SK-N-SH (cell line): Measurements from ENCODE around the gene PXDC1. TPM values are rescaled to one million over a fixed set of nuclear protein-coding genes. Genes with fewer than 3 reads are reported as not detected.

Source experiments
- CTCF ChIA-PET: fragments of 300-600, 350-600 bp; formaldehyde crosslinking; extraction: SDS; loops from one replicate; lab custom pipeline; 2021; lab: Yijun Ruan, JAX
- POLR2A ChIA-PET: fragments of 350-600 bp; sonication (Branson Sonifier 250); formaldehyde crosslinking; extraction: SDS; loops from one replicate; lab custom pipeline; 2020; ENCODE audit warnings: antibody characterized with exemption, inconsistent platforms; lab: Yijun Ruan, JAX
- DNase-seq: peaks from one replicate; pipeline ENCODE4 v3.0.0; 2012
- H2AFZ ChIP-seq: fragments of 200-600 bp; sonication (generic); 2 replicates; pipeline ENCODE4 v1.8.1; 2016; ENCODE audit warnings: antibody characterized with exemption, mild to moderate bottlenecking, low read depth
- H3F3A ChIP-seq: fragments of 200-600 bp; sonication (generic); replicated peaks from 2 replicates; pipeline ENCODE3; 2016; ENCODE audit warnings: antibody characterized with exemption, mild to moderate bottlenecking; ENCODE audit not compliant: insufficient read depth
- H3K27ac ChIP-seq, 2 experiments: fragments of 200-500 bp in 1 of 2; fragments of 200-600 bp in 1 of 2; sonication (Bioruptor generic) in 1 of 2; sonication (generic), shearing (Covaris generic) in 1 of 2; 2 replicates each; pipeline versions ENCODE4 v1.5.1 to v1.6.1; 2014 to 2016; ENCODE audit warnings: low read depth in 2 of 2, inconsistent platforms in 1 of 2, low read length in 1 of 2, mild to moderate bottlenecking in 1 of 2, mixed read lengths in 1 of 2
- H3K27me3 ChIP-seq: fragments of 200-600 bp; sonication (generic), shearing (Covaris generic); 2 replicates; pipeline ENCODE4 v1.6.1; 2016; ENCODE audit warnings: mixed run types; ENCODE audit not compliant: insufficient read depth
- H3K36me3 ChIP-seq, 2 experiments: fragments of 200-500 bp in 1 of 2; fragments of 200-600 bp in 1 of 2; sonication (Bioruptor generic) in 1 of 2; sonication (generic) in 1 of 2; replicated peaks in 1 of 2; 2 replicates each; pipeline versions ENCODE3 to v1.5.1; 2014 to 2016; ENCODE audit warnings: low read length in 1 of 2, mild to moderate bottlenecking in 1 of 2; ENCODE audit not compliant: insufficient read depth in 2 of 2, control insufficient read depth in 1 of 2
- H3K4me1 ChIP-seq, 2 experiments: fragments of 200-500 bp in 1 of 2; fragments of 200-600 bp in 1 of 2; sonication (Bioruptor generic) in 1 of 2; sonication (generic), shearing (Covaris generic) in 1 of 2; 2 replicates each; pipeline versions ENCODE4 v1.5.1 to v1.6.1; 2014 to 2016; ENCODE audit warnings: low read depth in 1 of 2, low read length in 1 of 2, mixed run types in 1 of 2; ENCODE audit not compliant: insufficient read depth in 2 of 2, control insufficient read depth in 1 of 2
- H3K4me2 ChIP-seq: fragments of 200-600 bp; sonication (generic), shearing (Covaris generic); 2 replicates; pipeline ENCODE4 v1.6.1; 2017; ENCODE audit warnings: mixed run types
- H3K4me3 ChIP-seq, 2 experiments: fragments of 200-500 bp in 1 of 2; fragments of 200-600 bp in 1 of 2; sonication (Bioruptor generic) in 1 of 2; sonication (generic), shearing (Covaris generic) in 1 of 2; 2 replicates each; pipeline versions ENCODE4 v1.5.1 to v1.8.1; 2014 to 2016; ENCODE audit warnings: low read depth in 2 of 2, inconsistent platforms in 1 of 2, low read length in 1 of 2, mild to moderate bottlenecking in 1 of 2, mixed read lengths in 1 of 2, moderate library complexity in 1 of 2
- H3K79me2 ChIP-seq: fragments of 200-600 bp; sonication (generic); 2 replicates; pipeline ENCODE4 v1.8.1; 2017; ENCODE audit warnings: mild to moderate bottlenecking; ENCODE audit not compliant: insufficient read depth
- H3K9ac ChIP-seq: fragments of 200-600 bp; sonication (generic); 2 replicates; pipeline ENCODE4 v1.6.1; 2017; ENCODE audit warnings: mixed run types
- H3K9me2 ChIP-seq: fragments of 200-600 bp; sonication (generic); 2 replicates; pipeline ENCODE4 v1.6.1; 2017; ENCODE audit warnings: mixed run types
- H3K9me3 ChIP-seq: fragments of 200-600 bp; sonication (generic); 2 replicates; pipeline ENCODE4 v1.6.1; 2017; ENCODE audit warnings: mixed run types, mild to moderate bottlenecking, moderate library complexity
- H4K20me1 ChIP-seq: fragments of 200-600 bp; sonication (generic); 2 replicates; pipeline ENCODE4 v1.6.1; 2017; ENCODE audit warnings: mild to moderate bottlenecking, mixed run types; ENCODE audit not compliant: insufficient read depth
- ELF1 ChIP-seq: IDR thresholded peaks from 2 replicates; pipeline ENCODE4 v1.4.0; 2012
- EZH2phosphoT487 ChIP-seq: fragments of 200-600 bp; sonication (generic); IDR thresholded peaks from 2 replicates; pipeline ENCODE4 v1.6.1; 2017; ENCODE audit warnings: low read depth, mixed run types, mild to moderate bottlenecking, antibody characterized with exemption, moderate library complexity, borderline replicate concordance
- FOXJ3 ChIP-seq: sonication (generic); formaldehyde crosslinking; IDR thresholded peaks from 2 replicates; pipeline ENCODE4 v1.5.1; 2020; ENCODE audit warnings: mild to moderate bottlenecking, missing genetic modification reagents
- FOXM1 ChIP-seq: IDR thresholded peaks from 2 replicates; pipeline ENCODE4 v1.4.0; 2012; ENCODE audit warnings: low read depth, mild to moderate bottlenecking
- JUND ChIP-seq: IDR thresholded peaks from 2 replicates; pipeline ENCODE4 v1.4.0; 2012
- NRF1 ChIP-seq: IDR thresholded peaks from 2 replicates; pipeline ENCODE4 v1.6.1; 2012; ENCODE audit warnings: low read depth, mild to moderate bottlenecking, low read length
- RAD21 ChIP-seq: IDR thresholded peaks from 2 replicates; pipeline ENCODE4 v1.6.1; 2012; ENCODE audit warnings: mild to moderate bottlenecking, low read length
- RCOR1 ChIP-seq: fragments of 150-350 bp; IDR thresholded peaks from 2 replicates; pipeline ENCODE4 v1.6.1; 2017; ENCODE audit warnings: antibody characterized with exemption, low read length
- TAF1 ChIP-seq: IDR thresholded peaks from 2 replicates; pipeline ENCODE4 v1.6.1; 2012; ENCODE audit warnings: low read depth, mild to moderate bottlenecking, low read length, moderate library complexity, borderline replicate concordance
- TCF12 ChIP-seq: IDR thresholded peaks from 2 replicates; pipeline ENCODE4 v1.4.0; 2012
- TEAD4 ChIP-seq: IDR thresholded peaks from 2 replicates; pipeline ENCODE4 v1.4.0; 2012; ENCODE audit warnings: mild to moderate bottlenecking, borderline replicate concordance; ENCODE audit not compliant: insufficient read depth
- WGBS: methylation state at CpG from one replicate; pipeline ENCODE4 v1.1.6; 2017; ENCODE audit warnings: low lambda C conversion rate; 5-methylcytosine and 5-hydroxymethylcytosine counted together
- polyA plus RNA-seq, 3 experiments: library from polyadenylated mRNA; depleted of rRNA; stranded (reverse); fragments of >200 nt; gene quantifications; 2 replicates each; pipeline ENCODE4 v1.2.3, GENCODE V29; 2012
- TF ChIP-seq, protein P1 (sequence below): IDR thresholded peaks from 2 replicates; pipeline ENCODE4 v1.6.1; 2012; ENCODE audit warnings: mild to moderate bottlenecking, low read depth, low read length, moderate library complexity
- TF ChIP-seq, protein P2 (sequence below): fragments of 200-600 bp; sonication (generic); IDR thresholded peaks from 2 replicates; pipeline ENCODE4 v1.6.1; 2017; ENCODE audit warnings: antibody characterized with exemption, mild to moderate bottlenecking, moderate library complexity
- TF ChIP-seq, protein P3 (sequence below): fragments of 150-350 bp; IDR thresholded peaks from 2 replicates; pipeline ENCODE4 v1.6.1; 2016; ENCODE audit warnings: mild to moderate bottlenecking, low read depth, low read length
- TF ChIP-seq, protein P4 (sequence below): IDR thresholded peaks from 2 replicates; pipeline ENCODE4 v1.4.0; 2012; ENCODE audit warnings: low read depth

Gene PXDC1
- polyA plus RNA-seq, 1 of the 3 experiments (the other 2 are of a cell fraction), result 14.1 TPM

DNA sequence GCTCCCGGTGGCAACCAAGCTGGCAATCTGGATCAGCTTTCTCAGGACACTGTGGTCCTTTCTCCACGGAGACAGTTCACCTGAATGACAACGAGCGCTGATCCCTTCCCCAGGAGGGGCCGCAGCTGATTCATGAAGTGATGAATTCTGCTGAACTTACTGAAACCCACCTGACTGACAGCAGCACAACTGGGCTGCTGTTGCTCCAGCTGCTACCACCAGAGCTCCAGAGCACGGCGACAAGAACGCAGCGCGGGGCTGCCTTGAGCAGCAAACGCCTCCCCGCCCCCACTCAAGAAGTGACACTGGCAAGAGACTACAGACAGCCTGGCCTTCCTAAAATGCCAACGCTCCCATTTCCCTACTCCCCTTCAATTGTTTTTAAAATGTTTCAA, 10.0 kb downstream of the PXDC1 start:
- H3K36me3 ChIP-seq, result peaks cover 28 to 47% of the 10 kb centered on the region in 2 experiments
- no peak overlapping the region for H3K27ac ChIP-seq
- no peaks in the 10 kb centered on the region for H3K9me2 ChIP-seq
- H3K27me3 ChIP-seq, result no peaks in the 10 kb centered on the region
- H3K9ac ChIP-seq, result no peak overlapping the region
- H2AFZ ChIP-seq, result no peak overlapping the region
- H3K79me2 ChIP-seq, result peaks cover 100% of the 10 kb centered on the region
- peaks cover 99% of the 10 kb centered on the region for H4K20me1 ChIP-seq
- 79% methylated on average over 8 of the region's 13 CpGs for WGBS
- H3K4me1 ChIP-seq, result peaks cover 5 to 20% of the 10 kb centered on the region in 2 experiments; a peak in 2 of 4 replicates
- no peak overlapping the region for H3K4me3 ChIP-seq
- no peak overlapping the region for H3K4me2 ChIP-seq
- POLR2A ChIA-PET, result no interaction called here
- peaks cover 23% of the 10 kb centered on the region for H3F3A ChIP-seq
- TF ChIP-seq JUND, result no peak
- TF ChIP-seq RCOR1, result no peak
- TF ChIP-seq, protein P1, sequence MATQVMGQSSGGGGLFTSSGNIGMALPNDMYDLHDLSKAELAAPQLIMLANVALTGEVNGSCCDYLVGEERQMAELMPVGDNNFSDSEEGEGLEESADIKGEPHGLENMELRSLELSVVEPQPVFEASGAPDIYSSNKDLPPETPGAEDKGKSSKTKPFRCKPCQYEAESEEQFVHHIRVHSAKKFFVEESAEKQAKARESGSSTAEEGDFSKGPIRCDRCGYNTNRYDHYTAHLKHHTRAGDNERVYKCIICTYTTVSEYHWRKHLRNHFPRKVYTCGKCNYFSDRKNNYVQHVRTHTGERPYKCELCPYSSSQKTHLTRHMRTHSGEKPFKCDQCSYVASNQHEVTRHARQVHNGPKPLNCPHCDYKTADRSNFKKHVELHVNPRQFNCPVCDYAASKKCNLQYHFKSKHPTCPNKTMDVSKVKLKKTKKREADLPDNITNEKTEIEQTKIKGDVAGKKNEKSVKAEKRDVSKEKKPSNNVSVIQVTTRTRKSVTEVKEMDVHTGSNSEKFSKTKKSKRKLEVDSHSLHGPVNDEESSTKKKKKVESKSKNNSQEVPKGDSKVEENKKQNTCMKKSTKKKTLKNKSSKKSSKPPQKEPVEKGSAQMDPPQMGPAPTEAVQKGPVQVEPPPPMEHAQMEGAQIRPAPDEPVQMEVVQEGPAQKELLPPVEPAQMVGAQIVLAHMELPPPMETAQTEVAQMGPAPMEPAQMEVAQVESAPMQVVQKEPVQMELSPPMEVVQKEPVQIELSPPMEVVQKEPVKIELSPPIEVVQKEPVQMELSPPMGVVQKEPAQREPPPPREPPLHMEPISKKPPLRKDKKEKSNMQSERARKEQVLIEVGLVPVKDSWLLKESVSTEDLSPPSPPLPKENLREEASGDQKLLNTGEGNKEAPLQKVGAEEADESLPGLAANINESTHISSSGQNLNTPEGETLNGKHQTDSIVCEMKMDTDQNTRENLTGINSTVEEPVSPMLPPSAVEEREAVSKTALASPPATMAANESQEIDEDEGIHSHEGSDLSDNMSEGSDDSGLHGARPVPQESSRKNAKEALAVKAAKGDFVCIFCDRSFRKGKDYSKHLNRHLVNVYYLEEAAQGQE, result no peak
- TF ChIP-seq TEAD4, result no peak
- TF ChIP-seq ELF1, result no peak
- TF ChIP-seq TCF12, result no peak
- no peak for TF ChIP-seq TAF1
- no peak for TF ChIP-seq NRF1
- no peak for TF ChIP-seq FOXJ3
- TF ChIP-seq, protein P2, sequence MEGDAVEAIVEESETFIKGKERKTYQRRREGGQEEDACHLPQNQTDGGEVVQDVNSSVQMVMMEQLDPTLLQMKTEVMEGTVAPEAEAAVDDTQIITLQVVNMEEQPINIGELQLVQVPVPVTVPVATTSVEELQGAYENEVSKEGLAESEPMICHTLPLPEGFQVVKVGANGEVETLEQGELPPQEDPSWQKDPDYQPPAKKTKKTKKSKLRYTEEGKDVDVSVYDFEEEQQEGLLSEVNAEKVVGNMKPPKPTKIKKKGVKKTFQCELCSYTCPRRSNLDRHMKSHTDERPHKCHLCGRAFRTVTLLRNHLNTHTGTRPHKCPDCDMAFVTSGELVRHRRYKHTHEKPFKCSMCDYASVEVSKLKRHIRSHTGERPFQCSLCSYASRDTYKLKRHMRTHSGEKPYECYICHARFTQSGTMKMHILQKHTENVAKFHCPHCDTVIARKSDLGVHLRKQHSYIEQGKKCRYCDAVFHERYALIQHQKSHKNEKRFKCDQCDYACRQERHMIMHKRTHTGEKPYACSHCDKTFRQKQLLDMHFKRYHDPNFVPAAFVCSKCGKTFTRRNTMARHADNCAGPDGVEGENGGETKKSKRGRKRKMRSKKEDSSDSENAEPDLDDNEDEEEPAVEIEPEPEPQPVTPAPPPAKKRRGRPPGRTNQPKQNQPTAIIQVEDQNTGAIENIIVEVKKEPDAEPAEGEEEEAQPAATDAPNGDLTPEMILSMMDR, result no peak
- no peak for TF ChIP-seq EZH2phosphoT487
- TF ChIP-seq, protein P3, sequence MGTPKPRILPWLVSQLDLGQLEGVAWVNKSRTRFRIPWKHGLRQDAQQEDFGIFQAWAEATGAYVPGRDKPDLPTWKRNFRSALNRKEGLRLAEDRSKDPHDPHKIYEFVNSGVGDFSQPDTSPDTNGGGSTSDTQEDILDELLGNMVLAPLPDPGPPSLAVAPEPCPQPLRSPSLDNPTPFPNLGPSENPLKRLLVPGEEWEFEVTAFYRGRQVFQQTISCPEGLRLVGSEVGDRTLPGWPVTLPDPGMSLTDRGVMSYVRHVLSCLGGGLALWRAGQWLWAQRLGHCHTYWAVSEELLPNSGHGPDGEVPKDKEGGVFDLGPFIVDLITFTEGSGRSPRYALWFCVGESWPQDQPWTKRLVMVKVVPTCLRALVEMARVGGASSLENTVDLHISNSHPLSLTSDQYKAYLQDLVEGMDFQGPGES, result no peak
- no peak for TF ChIP-seq FOXM1
- TF ChIP-seq RAD21, result no peak
- TF ChIP-seq, protein P4, sequence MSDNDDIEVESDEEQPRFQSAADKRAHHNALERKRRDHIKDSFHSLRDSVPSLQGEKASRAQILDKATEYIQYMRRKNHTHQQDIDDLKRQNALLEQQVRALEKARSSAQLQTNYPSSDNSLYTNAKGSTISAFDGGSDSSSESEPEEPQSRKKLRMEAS, result no peak
- DNase-seq, result no peak
- H3K9me3 ChIP-seq, result no peaks in the 10 kb centered on the region
- CTCF ChIA-PET, result interaction anchor here (0.6 to 8.5 kb wide), 24 partner anchors 8 to 1196 kb away, joined by 3 to 88 read pairs (median 4); no protein-coding TSS in a partner anchor
